ENCODE results near the gene ABI3BP.

ABI3BP gene

GRCh38 chr3:100873611-100874010 is 119.6 kb downstream of the ABI3BP start:
- no peak overlapping the region for H3K27ac ChIP-seq
- TF ChIP-seq ZFX (IDR thresholded peaks at IDR 0.05) (no peak), CTCF (conservative IDR thresholded peaks at IDR 0.05) (no peak)

GRCh38 chr3:100871306-100871705 is 121.9 kb downstream of the ABI3BP start:
- H3K27ac ChIP-seq = no peak overlapping the region
- TF ChIP-seq ZFX (IDR thresholded peaks at IDR 0.05) = no peak
- no peak for TF ChIP-seq CTCF (conservative IDR thresholded peaks at IDR 0.05)

- no peak overlapping the region for H3K27ac ChIP-seq
- TF ChIP-seq ZFX (IDR thresholded peaks at IDR 0.05) (no peak), CTCF (conservative IDR thresholded peaks at IDR 0.05) (no peak)
These were observed 123.4 kb downstream of the ABI3BP start for GRCh38 chr3:100869787-100870186.

- H3K27ac ChIP-seq = no peak overlapping the region
- TF ChIP-seq ZFX (IDR thresholded peaks at IDR 0.05) (no peak), CTCF (conservative IDR thresholded peaks at IDR 0.05) (no peak)
These were observed 124.3 kb downstream of the ABI3BP start for GRCh38 chr3:100868894-100869293.

- TF ChIP-seq CTCF (conservative IDR thresholded peaks at IDR 0.05) (no peak), ZFX (IDR thresholded peaks at IDR 0.05) (no peak)
- no peak overlapping the region for H3K27ac ChIP-seq
These were observed 125.1 kb downstream of the ABI3BP start for GRCh38 chr3:100868096-100868495.

GRCh38 chr3:100865442-100865841 is 127.8 kb downstream of the ABI3BP start:
- no peak for TF ChIP-seq ZFX (IDR thresholded peaks at IDR 0.05)
- TF ChIP-seq CTCF (conservative IDR thresholded peaks at IDR 0.05) = no peak
- no peak overlapping the region for H3K27ac ChIP-seq

GRCh38 chr3:100864471-100865250 is 128.6 kb downstream of the ABI3BP start:
- no peak for TF ChIP-seq CTCF (conservative IDR thresholded peaks at IDR 0.05)
- no peak for TF ChIP-seq ZFX (IDR thresholded peaks at IDR 0.05)
- H3K27ac ChIP-seq = no peak overlapping the region
